Neural cell (in vitro differentiated cells): ENCODE data around the gene DCAF6. TPM values are rescaled to one million over a fixed set of nuclear protein-coding genes. Genes with fewer than 3 reads are reported as not detected.

Source experiments
- H2AFZ ChIP-seq: fragments of 200-600, 300-800 bp; sonication (generic), shearing (Covaris generic); 2 replicates; pipeline ENCODE4 v1.6.0; 2014; ENCODE audit warnings: low read depth, mild to moderate bottlenecking, antibody characterized with exemption, low read length, moderate library complexity
- H3F3A ChIP-seq: fragments of 200-600 bp; shearing (Covaris generic); 2 replicates; pipeline ENCODE4 v1.6.1; 2016; ENCODE audit warnings: mild to moderate bottlenecking, moderate library complexity, mixed read lengths, antibody characterized with exemption, low read length; ENCODE audit not compliant: insufficient read depth, poor library complexity, severe bottlenecking
- H3K27ac ChIP-seq: fragments of 200-600, 300-800 bp; sonication (generic), shearing (Covaris generic); 2 replicates; pipeline ENCODE4 v1.5.1; 2014; ENCODE audit warnings: mild to moderate bottlenecking, low read length, moderate library complexity
- H3K27me3 ChIP-seq: fragments of 300-800, 200-600 bp; sonication (generic), shearing (Covaris generic); 2 replicates; pipeline ENCODE4 v1.6.0; 2014; ENCODE audit warnings: mild to moderate bottlenecking, low read depth, low read length, moderate library complexity; ENCODE audit not compliant: insufficient read depth
- H3K36me3 ChIP-seq: fragments of 300-800, 200-600 bp; sonication (generic), shearing (Covaris generic); 2 replicates; pipeline ENCODE4 v1.5.1; 2014; ENCODE audit warnings: mild to moderate bottlenecking, antibody characterized with exemption, low read length, moderate library complexity; ENCODE audit not compliant: insufficient read depth
- H3K4me2 ChIP-seq: fragments of 300-800, 200-600 bp; sonication (generic), shearing (Covaris generic); 2 replicates; pipeline ENCODE4 v1.6.0; 2014; ENCODE audit warnings: mild to moderate bottlenecking, low read length
- H3K4me3 ChIP-seq: fragments of 300-800, 200-600 bp; sonication (generic), shearing (Covaris generic); 2 replicates; pipeline ENCODE4 v1.5.1; 2014; ENCODE audit warnings: mild to moderate bottlenecking, low read length, moderate library complexity
- H3K79me2 ChIP-seq: fragments of 200-600 bp; shearing (Covaris generic); replicated peaks from 2 replicates; pipeline ENCODE4 v1.6.0; 2014; ENCODE audit warnings: mild to moderate bottlenecking, low read length, moderate library complexity; ENCODE audit not compliant: insufficient read depth
- H3K9ac ChIP-seq: fragments of 300-800, 200-600 bp; sonication (generic), shearing (Covaris generic); 2 replicates; pipeline ENCODE4 v1.6.1; 2016; ENCODE audit warnings: mild to moderate bottlenecking, low read length, mixed read lengths
- H3K9me2 ChIP-seq: fragments of 200-600 bp; shearing (Covaris generic); 2 replicates; pipeline ENCODE4 v1.6.1; 2016; ENCODE audit warnings: mild to moderate bottlenecking, low read length, mixed read lengths; ENCODE audit not compliant: insufficient read depth
- H3K9me3 ChIP-seq: fragments of 200-600, 300-800 bp; sonication (generic), shearing (Covaris generic); 2 replicates; pipeline ENCODE4 v1.6.1; 2016; ENCODE audit warnings: mild to moderate bottlenecking, mixed run types, low read length, moderate library complexity, mixed read lengths
- H4K20me1 ChIP-seq: fragments of 200-600 bp; shearing (Covaris generic); 2 replicates; pipeline ENCODE4 v1.6.1; 2016; ENCODE audit warnings: mild to moderate bottlenecking, mixed run types; ENCODE audit not compliant: insufficient read depth
- CTCF ChIP-seq: fragments of 450-650 bp; IDR thresholded peaks from 2 replicates; pipeline ENCODE4 v1.5.1; 2014; ENCODE audit warnings: antibody characterized with exemption, mild to moderate bottlenecking, moderate library complexity; ENCODE audit not compliant: poor library complexity, severe bottlenecking
- EP300 ChIP-seq: fragments of 450-650 bp; conservative IDR thresholded peaks from 2 replicates; pipeline ENCODE4 v1.6.1; 2014; ENCODE audit warnings: antibody characterized with exemption, mild to moderate bottlenecking, moderate library complexity; ENCODE audit not compliant: poor library complexity, severe bottlenecking
- EZH2 ChIP-seq: fragments of 200-600, 300-800 bp; shearing (Covaris generic), sonication (generic); IDR thresholded peaks from 2 replicates; pipeline ENCODE4 v1.6.1; 2014; ENCODE audit warnings: antibody characterized with exemption, low read length, borderline replicate concordance, mild to moderate bottlenecking; ENCODE audit not compliant: insufficient read depth, poor library complexity, severe bottlenecking
- MXI1 ChIP-seq: fragments of 450-650 bp; conservative IDR thresholded peaks from 2 replicates; pipeline ENCODE4 v1.6.1; 2014; ENCODE audit warnings: antibody characterized with exemption, mild to moderate bottlenecking; ENCODE audit not compliant: poor library complexity, severe bottlenecking
- POLR2AphosphoS5 ChIP-seq: IDR thresholded peaks from 2 replicates; pipeline ENCODE4 v1.6.1; 2012
- RAD21 ChIP-seq: fragments of 450-650 bp; conservative IDR thresholded peaks from 2 replicates; pipeline ENCODE4 v1.6.1; 2014; ENCODE audit warnings: antibody characterized with exemption, mild to moderate bottlenecking, moderate library complexity
- REST ChIP-seq: IDR thresholded peaks from 2 replicates; pipeline ENCODE4 v1.6.1; 2012; ENCODE audit warnings: borderline replicate concordance
- SMC3 ChIP-seq: fragments of 450-650 bp; conservative IDR thresholded peaks from 2 replicates; pipeline ENCODE4 v1.6.1; 2014; ENCODE audit warnings: antibody characterized with exemption, mild to moderate bottlenecking, moderate library complexity; ENCODE audit not compliant: poor library complexity
- TAF1 ChIP-seq: IDR thresholded peaks from 2 replicates; pipeline ENCODE4 v1.6.1; 2012; ENCODE audit warnings: low read depth
- polyA plus RNA-seq: library from polyadenylated mRNA; depleted of rRNA; stranded (reverse); fragments of >200 nt; gene quantifications from 2 replicates; pipeline ENCODE4 v1.2.3, GENCODE V29; 2014

DCAF6 gene
- polyA plus RNA-seq, 1 donor from 2014 or later, result 44.8 TPM

- no peak for TF ChIP-seq MXI1
- no peak for TF ChIP-seq POLR2AphosphoS5
- no peak for TF ChIP-seq TAF1
- no peak for TF ChIP-seq CTCF
- TF ChIP-seq SMC3, result no peak
- H2AFZ ChIP-seq, result no peak overlapping the region
- no peaks in the 10 kb centered on the region for H3F3A ChIP-seq
- H3K4me2 ChIP-seq, result no peak overlapping the region
- no peak overlapping the region for H3K27ac ChIP-seq
- H3K79me2 ChIP-seq, result no peaks in the 10 kb centered on the region
- no peak overlapping the region for H3K4me3 ChIP-seq
- H3K36me3 ChIP-seq, result no peaks in the 10 kb centered on the region
- H3K9ac ChIP-seq, result no peak overlapping the region
- no peaks in the 10 kb centered on the region for H3K9me3 ChIP-seq
- no peaks in the 10 kb centered on the region for H3K27me3 ChIP-seq
- H4K20me1 ChIP-seq, result no peaks in the 10 kb centered on the region
- H3K9me2 ChIP-seq, result no peaks in the 10 kb centered on the region
Observed at GRCh38 chr1:167890400-167890799, 46.1 kb upstream of the DCAF6 start.

GRCh38 chr1:167893798-167894197 lies 42.7 kb upstream of the DCAF6 start:
- Histone ChIP-seq H3K9ac (no peak overlapping the region), H3K9me2 (no peaks in the 10 kb centered on the region), H3K27me3 (no peaks in the 10 kb centered on the region), H3F3A (no peaks in the 10 kb centered on the region), H3K27ac (no peak overlapping the region), H3K9me3 (no peaks in the 10 kb centered on the region), H4K20me1 (no peaks in the 10 kb centered on the region), H2AFZ (no peak overlapping the region), H3K4me3 (no peak overlapping the region), H3K79me2 (no peaks in the 10 kb centered on the region), H3K36me3 (no peaks in the 10 kb centered on the region), H3K4me2 (no peak overlapping the region)
- TF ChIP-seq POLR2AphosphoS5 (no peak), MXI1 (no peak), TAF1 (no peak), EP300 (no peak), REST (no peak), CTCF (no peak), EZH2 (no peak), RAD21 (no peak), SMC3 (no peak)
